Glomerular endothelial cell (primary cell): Measurements from ENCODE around the gene TOP2A. TPM values are rescaled to one million over a fixed set of nuclear protein-coding genes. Genes with fewer than 3 reads are reported as not detected.

Experiments used
- DNase-seq: peaks from one replicate; pipeline ENCODE4 v3.0.0-alpha.2; 2011; ENCODE audit warnings: low read depth, low spot score; ENCODE audit errors: extremely low read depth
- total RNA-seq: library from RNA; depleted of rRNA; stranded (reverse); fragments of >200 nt; gene quantifications from 2 replicates; pipeline ENCODE4 v1.2.3, GENCODE V29; 2015

Gene TOP2A
- total RNA-seq, 1 donor from 2014 or later: 26.8 TPM

DNA sequence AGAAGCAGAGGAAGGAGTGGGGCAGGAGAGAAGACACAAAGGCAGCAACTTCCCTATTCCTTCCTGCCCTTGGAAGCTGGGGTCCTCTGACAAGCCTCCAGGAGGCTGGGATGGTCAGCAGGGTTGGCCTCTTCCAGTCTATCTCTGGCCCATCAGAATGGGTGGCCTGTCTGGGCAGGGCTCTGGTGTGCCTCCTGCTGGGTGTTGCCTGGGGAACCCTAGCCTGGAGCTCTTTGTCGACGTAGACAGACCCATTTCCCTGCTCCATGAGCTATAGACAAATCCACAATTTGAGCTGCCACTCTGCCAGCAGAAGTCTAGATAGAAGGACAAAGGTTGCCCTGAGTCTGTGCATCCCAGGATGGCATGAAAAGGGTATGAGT lies 36.9 kb upstream of the TOP2A start:
- DNase-seq: no peak

DNA sequence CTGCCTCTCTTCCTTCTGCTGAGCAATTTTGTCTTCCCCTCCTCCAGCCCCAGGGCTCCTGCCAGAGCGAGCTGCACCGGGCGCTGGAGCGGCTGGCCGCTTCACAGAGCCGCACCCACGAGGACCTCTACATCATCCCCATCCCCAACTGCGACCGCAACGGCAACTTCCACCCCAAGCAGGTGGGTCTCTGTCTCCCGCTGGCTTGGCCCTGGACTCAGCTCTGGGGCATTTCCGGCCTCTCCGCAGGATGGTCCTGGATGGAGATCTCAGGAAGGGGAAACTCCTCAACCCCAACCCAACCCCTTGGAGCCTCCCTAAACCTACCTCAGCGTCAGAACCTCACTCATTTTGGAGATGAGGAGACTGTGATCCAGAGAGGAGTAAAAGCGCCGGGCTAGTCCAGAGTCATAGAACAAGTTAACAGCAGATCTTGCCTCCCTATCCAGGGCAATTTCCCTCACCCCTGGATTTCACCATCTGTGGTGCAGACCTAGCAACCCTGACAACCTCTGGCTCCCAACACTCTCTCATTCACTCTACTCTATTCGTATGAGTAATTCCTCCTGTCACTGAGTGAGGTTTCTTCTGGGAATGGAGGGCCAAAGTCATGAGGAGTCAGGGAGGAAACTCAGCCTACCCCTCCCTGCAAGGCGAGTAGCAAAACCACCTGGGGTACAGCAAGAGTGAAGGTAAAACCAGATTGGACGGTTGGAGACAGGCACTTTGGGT lies 36.4 kb upstream of the TOP2A start:
- no peak for DNase-seq

DNA sequence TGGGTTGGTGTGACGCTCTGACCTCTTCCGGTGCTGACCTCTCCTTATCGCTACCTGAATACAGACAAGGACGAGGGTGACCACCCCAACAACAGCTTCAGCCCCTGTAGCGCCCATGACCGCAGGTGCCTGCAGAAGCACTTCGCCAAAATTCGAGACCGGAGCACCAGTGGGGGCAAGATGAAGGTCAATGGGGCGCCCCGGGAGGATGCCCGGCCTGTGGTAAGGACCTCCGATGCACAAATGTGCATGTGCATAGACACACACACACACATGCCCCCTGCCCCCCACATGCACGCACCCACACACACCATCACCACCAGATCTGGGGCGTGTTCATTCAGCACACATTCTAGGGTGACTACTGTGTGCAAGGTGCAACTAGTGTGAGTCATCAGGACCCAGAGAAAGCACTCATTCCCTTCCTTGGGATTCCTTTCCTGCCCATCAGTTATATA lies 35.3 kb upstream of the TOP2A start:
- DNase-seq: no peak

DNA sequence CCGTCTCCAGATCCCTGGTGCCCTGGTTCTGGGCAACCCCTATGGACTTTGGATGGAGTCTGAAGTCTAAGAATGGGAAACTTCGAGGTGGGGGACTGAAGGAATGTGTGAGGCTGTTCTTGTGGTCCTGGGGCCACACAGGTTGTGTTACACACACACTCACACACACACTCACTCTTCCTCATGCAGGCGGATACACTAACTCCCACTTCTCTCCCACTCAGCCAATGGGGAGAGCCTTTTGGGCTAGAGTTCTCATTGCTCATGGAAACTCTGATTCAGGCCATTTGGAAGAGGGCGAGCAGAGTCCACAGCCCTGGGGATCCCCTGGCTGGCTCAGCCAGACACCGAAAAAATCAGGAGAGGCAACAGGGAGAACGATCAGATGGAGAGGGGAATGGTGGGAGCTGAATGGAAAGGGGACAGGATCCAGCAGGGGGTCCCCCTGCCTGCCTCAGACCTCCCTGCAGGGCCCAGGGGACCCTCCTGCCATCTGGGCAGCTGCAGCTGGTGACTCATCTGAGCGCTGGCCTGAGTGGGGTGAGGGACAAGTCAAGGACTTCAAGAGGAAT lies 34.6 kb upstream of the TOP2A start:
- DNase-seq: no peak

DNA sequence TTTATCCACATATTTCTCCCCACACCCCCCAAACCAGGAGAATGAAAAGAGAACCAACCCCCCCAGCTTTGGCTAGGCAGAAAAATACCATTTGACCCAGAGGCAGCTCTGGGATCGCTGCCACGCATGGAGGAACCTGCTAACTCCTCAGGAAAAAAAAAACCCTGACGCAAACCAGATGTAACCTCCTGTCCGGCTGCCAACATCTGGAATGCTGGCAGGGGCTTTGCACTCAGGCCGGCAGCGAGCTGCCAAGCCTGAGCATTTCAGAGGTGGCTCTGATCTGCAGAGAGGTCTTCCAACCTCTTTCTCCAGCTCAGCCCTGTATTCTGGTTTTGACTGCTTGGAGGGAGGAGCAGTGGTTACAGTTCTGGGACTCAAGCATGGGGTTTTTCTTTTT lies 33.7 kb upstream of the TOP2A start:
- no peak for DNase-seq

DNA sequence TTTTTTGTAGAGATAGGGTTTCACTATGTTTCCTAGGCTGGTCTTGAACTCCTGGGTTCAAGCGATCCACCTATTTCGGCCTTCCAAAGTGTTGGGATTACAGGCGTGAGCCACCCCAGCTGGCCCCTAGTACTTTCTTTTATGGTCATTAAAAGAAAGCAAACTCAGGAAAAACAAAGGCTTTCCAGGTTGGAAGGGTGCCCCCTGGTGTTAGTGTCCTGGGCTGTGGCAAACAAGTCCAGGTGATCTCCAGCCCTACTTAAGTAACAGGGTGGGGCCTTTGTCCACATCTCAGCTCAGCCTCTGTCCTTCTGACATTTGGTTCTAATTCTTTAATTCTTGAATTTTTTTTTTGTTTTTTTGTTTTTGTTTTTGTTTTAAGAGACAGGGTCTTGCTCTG lies 32.5 kb upstream of the TOP2A start:
- DNase-seq: no peak

DNA sequence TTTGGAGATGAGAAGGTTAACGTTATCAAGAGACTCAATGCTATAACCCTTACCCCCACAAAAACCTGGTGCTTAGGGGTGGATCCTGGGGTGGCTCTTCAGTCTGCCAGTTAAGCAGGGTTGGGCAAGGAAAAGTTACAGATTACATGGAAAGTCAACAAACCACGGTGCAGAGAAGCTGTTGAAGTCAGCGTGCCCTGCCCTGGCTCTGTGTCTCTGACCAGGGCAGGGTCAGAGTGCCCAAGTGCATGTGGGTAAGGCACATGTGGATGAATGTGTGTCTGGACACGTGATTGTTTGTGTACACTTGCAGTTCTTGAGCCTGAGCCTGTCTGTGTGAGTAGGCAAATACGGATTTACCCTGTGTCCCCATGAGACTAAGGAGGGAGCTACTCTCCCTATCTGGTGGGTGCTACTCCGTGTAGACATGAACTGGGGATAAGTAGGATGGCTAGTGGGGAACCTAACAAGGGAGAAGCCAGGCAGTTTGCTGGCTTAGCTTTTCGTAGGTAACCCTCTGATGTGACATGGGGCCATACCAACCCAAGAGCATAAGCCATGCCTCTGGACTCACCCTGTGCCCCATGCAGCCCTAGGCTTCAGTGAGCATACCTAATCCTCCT lies 31.1 kb upstream of the TOP2A start:
- no peak for DNase-seq

DNA sequence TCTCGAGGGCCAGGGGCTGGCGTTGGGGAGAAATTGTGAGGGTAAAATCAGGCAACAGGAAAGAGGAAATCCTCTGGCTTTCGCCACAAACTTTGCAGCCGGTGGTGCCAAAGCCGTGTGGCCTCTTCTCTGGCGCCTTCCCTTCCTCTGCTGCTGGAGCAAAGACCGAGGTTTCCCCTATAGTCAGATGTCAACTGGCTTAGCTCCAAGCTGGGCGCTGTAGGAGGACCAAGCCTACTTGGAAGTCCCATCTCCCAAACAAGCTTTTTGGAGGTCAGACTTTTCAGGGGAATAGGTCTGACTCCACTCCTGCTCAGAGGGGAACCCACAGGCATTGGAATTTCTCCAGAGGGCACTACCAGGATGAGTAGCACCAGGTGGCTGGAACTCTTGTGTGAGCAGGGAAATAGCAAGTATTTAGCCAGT lies 30.5 kb upstream of the TOP2A start:
- no peak for DNase-seq

DNA sequence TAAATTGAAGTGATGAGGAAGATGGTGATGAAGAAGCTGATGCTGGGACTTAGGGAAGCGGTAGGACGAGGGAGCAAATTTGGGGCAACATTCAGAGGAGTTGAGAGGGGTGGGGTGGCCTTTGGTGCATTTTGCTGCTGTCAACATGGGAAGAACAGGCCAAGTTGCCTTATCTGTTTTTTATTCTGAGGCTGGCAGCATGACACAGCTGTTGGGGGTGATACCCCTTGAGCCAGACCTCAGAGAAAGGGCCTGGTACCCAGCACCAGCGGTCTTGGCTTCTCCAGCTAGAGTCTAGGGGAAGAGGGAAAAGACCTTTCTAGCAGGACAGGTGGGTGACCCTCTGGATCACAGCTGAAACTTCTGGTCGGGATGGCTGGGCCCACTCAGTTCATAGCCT lies 30.1 kb upstream of the TOP2A start:
- no peak for DNase-seq

DNA sequence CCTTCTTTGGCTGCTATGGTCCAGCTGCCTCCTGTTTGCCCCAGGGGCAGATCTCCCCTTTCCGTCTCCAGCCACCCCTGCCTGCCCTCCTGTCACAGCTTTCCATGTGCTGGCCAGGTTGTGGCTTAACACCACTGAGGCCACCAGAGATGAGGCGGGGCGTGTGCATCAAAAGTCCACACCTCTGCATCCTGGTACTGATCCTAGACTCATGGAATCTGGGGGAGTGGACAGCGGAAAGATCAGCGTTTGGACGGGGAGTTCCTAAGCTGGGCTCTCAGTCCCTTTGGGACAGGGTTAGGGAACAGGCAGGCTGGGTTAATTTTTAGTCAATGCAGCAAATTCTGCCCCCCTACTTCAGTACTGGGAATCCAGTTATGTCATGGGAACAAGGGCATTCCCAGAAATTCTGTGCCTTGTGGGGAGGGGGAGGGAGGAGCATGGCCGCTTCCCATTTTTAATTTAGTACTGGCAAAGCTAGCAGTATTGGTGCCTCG lies 29.5 kb upstream of the TOP2A start:
- no peak for DNase-seq

DNA sequence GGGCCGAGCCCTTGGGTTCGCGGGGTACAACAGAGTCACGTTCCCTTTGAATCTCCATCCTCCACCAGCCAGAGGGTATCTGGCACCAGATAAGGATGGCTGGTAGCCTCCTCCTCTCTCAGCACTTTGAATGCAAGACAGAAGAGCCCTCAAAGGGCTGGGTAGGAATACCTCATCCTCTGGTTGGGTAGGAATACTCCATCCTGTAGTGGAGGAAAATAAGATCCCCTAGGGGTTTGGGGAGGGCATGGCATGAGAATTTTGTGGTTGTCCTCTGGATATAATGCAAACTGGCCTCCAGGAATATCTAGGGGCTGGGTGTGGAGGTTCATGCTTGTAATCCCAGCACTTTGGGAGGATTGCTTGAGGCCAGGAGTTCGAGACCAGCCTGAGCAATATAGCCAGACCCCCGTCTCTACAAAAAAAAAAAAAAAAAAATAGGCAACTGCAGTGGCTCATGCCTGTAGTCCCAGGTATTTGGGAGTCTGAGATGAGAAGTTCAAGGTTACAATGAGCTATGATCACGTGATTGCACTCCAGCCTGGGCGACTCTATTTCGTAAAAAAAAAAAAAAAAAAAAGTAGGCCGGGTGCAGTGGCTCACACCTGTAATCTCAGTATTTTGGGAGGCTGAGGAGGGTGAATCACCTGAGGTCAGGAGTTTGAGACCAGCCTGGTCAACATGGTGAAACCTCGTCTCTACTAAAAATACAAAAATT lies 28.2 kb upstream of the TOP2A start:
- no peak for DNase-seq

DNA sequence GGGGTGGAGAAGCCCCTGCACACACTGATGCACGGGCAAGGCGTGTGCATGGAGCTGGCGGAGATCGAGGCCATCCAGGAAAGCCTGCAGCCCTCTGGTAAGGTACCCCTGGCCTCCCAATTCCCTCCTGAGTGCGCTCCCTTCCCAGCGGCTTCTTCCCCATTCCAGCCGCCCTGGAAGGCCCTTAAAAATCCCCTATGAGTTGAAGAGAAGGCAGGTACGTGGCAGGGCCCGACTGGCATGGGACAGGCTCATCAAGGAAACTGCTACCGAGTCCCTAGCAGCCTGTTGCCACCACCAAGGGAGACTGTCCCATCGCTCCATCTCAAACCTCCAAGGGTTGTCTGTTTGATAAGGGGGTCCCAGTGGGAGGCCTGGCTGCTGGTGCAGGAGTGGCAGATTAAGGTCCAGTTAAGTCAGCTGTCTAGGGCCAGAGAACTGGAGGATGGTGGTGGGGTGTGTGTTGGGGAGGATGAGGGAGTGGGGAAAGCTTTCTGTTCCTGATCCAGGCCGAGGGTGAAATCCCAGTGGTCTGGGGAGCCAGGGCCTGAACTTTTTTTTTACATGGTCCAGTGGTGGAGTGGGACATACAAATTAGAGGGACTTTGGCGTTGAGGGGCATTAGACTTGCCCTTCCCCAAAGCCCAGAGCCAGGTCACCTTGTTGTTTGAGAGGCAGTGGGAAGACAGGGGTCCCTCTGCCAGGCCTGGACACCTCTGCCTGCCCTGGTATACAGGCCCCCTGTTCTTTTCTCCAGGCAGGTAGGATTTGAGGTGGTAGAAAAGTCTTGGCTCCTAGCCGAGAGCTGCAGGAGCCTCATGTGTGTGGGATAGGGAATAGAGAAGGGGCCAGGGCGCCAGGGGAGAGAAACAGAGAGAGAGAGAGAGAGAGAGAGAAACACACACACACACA lies 26.5 kb upstream of the TOP2A start:
- DNase-seq: no peak

DNA sequence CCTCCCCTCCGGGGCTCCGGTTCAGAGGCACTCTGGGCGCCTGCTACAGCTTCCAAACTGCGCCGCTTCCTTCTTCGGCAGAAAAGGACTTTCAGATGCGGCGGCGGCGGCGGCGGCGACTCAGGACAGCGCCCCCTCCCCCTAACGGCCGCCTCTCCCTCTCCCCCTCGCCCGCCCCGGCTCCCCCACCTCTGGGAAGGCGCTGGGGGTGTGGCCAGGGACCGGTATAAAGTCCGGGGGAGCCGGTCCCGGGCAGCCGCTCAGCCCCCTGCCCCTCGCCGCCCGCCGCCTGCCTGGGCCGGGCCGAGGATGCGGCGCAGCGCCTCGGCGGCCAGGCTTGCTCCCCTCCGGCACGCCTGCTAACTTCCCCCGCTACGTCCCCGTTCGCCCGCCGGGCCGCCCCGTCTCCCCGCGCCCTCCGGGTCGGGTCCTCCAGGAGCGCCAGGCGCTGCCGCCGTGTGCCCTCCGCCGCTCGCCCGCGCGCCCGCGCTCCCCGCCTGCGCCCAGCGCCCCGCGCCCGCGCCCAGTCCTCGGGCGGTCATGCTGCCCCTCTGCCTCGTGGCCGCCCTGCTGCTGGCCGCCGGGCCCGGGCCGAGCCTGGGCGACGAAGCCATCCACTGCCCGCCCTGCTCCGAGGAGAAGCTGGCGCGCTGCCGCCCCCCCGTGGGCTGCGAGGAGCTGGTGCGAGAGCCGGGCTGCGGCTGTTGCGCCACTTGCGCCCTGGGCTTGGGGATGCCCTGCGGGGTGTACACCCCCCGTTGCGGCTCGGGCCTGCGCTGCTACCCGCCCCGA lies 25.7 kb upstream of the TOP2A start, which contains the start of gene IGFBP4:
TSS of gene IGFBP4 (plus strand) at position 255 of the 792 bp plus-strand sequence. CDS start at position 541, 286 bp downstream.
- DNase-seq: no peak

DNA sequence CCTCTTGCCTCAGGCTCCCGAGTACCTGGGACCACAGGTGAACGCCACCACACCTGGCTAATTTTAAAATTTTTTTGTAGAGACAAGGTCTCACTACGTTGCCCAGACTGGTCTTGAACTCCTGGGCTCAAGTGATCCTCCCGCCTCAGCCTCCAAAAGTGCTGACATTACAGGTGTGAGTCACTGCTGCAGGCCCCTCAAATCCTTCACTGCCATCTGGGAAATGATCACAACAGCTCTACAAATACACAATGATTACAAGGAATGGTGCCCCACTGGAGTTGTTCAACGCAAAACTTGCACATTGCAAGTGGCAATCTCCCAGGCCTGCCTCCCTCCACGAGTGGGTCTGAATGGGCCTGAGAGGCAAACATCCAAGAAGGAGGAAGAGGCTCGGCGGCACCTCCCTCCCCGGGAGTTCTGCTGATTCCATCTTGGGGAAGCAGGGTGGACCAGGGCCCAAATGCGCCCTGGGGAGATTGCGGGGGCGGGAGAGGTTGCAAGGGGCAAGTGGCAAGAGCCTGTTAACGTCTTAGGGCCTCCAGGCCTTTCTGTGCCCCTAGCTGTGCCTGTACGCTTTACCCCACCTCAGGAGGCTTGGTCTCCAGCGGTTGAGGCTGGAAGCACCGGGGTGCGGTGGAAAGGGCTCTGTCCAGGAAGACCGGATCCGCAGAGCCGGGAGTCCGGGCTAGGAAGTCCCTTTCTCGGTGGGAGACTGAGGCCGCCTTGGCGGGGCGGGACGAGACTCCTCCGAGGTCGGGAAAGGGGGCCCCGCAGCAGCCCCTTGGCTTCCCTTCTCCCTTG lies 24.9 kb upstream of the TOP2A start:
- DNase-seq: no peak

DNA sequence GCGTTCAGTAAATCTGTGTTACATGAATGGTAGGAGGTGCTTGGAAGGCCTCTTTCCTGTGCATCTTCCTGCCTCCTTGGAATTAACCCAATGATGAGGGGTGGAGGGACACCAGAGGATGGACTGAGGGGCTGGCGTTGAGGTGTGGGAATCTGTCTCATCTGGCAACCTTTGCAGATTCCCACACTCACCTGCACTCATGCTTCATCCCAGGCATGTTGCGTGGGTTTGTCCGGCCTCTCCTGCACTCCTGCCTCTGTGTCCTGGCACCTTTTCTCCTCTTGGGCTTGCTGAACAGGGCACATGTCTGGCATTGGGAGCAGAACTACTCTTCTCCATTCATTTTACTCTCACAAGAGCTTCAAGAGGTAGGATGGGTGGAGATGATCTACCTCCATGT lies 22.5 kb upstream of the TOP2A start:
- no peak for DNase-seq

DNA sequence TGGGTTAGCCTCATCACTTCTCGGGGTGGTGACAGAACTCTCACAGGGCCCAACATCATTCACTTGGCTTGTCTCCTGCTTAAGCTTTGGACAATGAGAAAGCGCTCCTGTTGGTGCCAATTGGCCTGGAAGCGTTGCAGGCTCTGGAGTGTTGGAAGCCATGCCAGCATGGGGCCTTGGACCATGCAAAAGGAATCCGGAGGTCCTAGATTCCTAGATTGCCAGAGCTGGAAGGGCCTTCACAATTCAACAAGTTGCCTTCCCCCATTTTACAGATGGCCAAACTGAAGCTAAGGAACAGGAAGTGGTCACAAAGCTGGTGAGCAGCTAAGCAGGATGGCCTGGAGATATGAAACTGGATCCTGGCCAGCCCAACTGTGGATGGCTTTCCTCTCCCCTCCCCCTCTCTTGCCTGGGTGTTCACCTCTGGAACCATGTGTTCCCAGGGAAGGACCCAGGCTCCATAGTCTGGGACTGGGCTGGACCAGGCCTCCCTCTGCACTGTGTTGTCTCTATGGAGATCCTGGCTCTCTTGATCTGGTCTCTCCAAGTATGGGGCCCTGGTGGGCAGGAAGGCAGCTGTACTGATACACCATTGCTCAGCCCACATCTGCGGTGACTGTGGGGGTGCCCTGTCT lies 19.5 kb upstream of the TOP2A start:
- no peak for DNase-seq

DNA sequence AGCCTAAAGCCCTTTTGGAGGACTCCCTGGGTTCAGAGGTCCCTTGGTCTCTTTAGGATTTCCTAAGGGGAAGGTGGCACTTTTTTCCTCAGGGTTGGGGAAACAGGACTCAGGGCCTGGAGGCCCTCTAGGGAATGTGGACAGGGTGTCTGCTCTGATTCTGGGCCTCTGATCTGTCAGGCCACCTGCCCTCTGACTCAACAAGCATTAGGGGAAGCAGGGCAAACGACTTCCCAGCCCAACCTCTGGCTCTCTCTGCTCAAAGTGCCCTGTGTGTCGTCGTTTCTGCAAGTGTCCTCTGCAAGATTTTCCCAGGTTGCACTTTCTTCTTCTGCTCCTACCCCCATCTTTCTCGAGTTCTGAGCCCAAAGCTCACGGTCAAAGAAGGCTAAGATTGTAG lies 18.9 kb upstream of the TOP2A start:
- DNase-seq: no peak
